Loucy (cell line): ENCODE results near the gene RDM1.

Experiments used
- H2AFZ ChIP-seq: fragments of 200-600 bp; sonication (generic); 2 replicates; pipeline ENCODE4 v1.6.0; 2016; ENCODE audit warnings: antibody characterized with exemption, mild to moderate bottlenecking, low read length, moderate library complexity
- H3F3A ChIP-seq: fragments of 200-600 bp; 2 replicates; pipeline ENCODE4 v1.6.0; 2016; ENCODE audit warnings: antibody characterized with exemption, low read depth, mild to moderate bottlenecking
- H3K27me3 ChIP-seq: fragments of 200-600 bp; sonication (generic); 2 replicates; pipeline ENCODE4 v1.6.1; 2014; ENCODE audit warnings: low read length, mild to moderate bottlenecking; ENCODE audit not compliant: insufficient read depth, poor library complexity, severe bottlenecking
- H3K36me3 ChIP-seq: fragments of 200-600 bp; sonication (generic); 2 replicates; pipeline ENCODE4 v1.6.1; 2016; ENCODE audit warnings: low read length; ENCODE audit not compliant: insufficient read depth
- H3K4me1 ChIP-seq: fragments of 200-600 bp; sonication (generic); 2 replicates; pipeline ENCODE4 v1.5.1; 2014; ENCODE audit warnings: low read length, mild to moderate bottlenecking; ENCODE audit not compliant: insufficient read depth, poor library complexity, severe bottlenecking
- H3K4me2 ChIP-seq: fragments of 200-600 bp; sonication (generic); 2 replicates; pipeline ENCODE4 v1.6.0; 2014; ENCODE audit warnings: antibody characterized with exemption, low read length, low read depth, mild to moderate bottlenecking; ENCODE audit not compliant: poor library complexity, severe bottlenecking
- H3K4me3 ChIP-seq: fragments of 200-600 bp; sonication (generic); 2 replicates; pipeline ENCODE4 v1.5.1; 2014; ENCODE audit warnings: low read length, mild to moderate bottlenecking, mixed read lengths; ENCODE audit not compliant: poor library complexity, severe bottlenecking
- H3K79me2 ChIP-seq: fragments of 200-600 bp; sonication (generic); 2 replicates; pipeline ENCODE4 v1.6.1; 2014; ENCODE audit warnings: low read length; ENCODE audit not compliant: insufficient read depth
- H3K9ac ChIP-seq: fragments of 200-600 bp; sonication (generic); 2 replicates; pipeline ENCODE4 v1.6.0; 2014; ENCODE audit warnings: mild to moderate bottlenecking, low read depth, low read length, moderate library complexity; ENCODE audit not compliant: poor library complexity, severe bottlenecking
- H3K9me2 ChIP-seq: fragments of 200-600 bp; sonication (generic); replicated peaks from 2 replicates; pipeline ENCODE4 v1.6.1; 2016; ENCODE audit warnings: low read depth, low read length, mixed read lengths
- H3K9me3 ChIP-seq: fragments of 200-600 bp; sonication (generic); 2 replicates; pipeline ENCODE4 v1.6.1; 2014; ENCODE audit warnings: mild to moderate bottlenecking, antibody characterized with exemption, low read length, low read depth; ENCODE audit not compliant: insufficient read depth
- H4K20me1 ChIP-seq: fragments of 200-600 bp; sonication (generic); 2 replicates; pipeline ENCODE4 v1.6.0; 2014; ENCODE audit warnings: antibody characterized with exemption, low read length, mild to moderate bottlenecking; ENCODE audit not compliant: insufficient read depth, poor library complexity, severe bottlenecking
- CTCF ChIP-seq: fragments of 200-600 bp; sonication (generic); conservative IDR thresholded peaks from 2 replicates; pipeline ENCODE4 v1.5.1; 2014; ENCODE audit warnings: mild to moderate bottlenecking, antibody characterized with exemption, low read length
- EZH2phosphoT487 ChIP-seq: fragments of 200-600 bp; IDR thresholded peaks from 2 replicates; pipeline ENCODE4 v1.6.1; 2018; ENCODE audit warnings: antibody characterized with exemption, mild to moderate bottlenecking, moderate library complexity, borderline replicate concordance

Gene RDM1

GRCh38 chr17:35930211-35931065 is at the start of gene RDM1:
TSS of gene RDM1 (minus strand) at chr17:35930773. CDS start at chr17:35930727, 46 bp downstream.
- Histone ChIP-seq H3K36me3 (no peaks in the 10 kb centered on the region), H3K79me2 (peaks cover 16% of the 10 kb centered on the region), H3K9ac (peak within 1 kb of the TSS; percentile 92), H2AFZ (peak within 1 kb of the TSS; percentile 93), H3K9me2 (no peaks in the 10 kb centered on the region), H3K4me2 (peak within 1 kb of the TSS; percentile 81), H3K4me3 (peak within 1 kb of the TSS; percentile 90), H3K9me3 (no peaks in the 10 kb centered on the region), H3K4me1 (peaks cover 16% of the 10 kb centered on the region), H3K27me3 (no peaks in the 10 kb centered on the region), H3F3A (no peaks in the 10 kb centered on the region), H4K20me1 (no peaks in the 10 kb centered on the region)
- TF ChIP-seq EZH2phosphoT487 (no peak), CTCF (no peak)

GRCh38 chr17:35978346-35978745 is 47.8 kb upstream of the RDM1 start:
- no peaks in the 10 kb centered on the region for H3K4me1 ChIP-seq
- no peak overlapping the region for H3K4me2 ChIP-seq

GRCh38 chr17:35977509-35977908 is 46.9 kb upstream of the RDM1 start:
- no peaks in the 10 kb centered on the region for H4K20me1 ChIP-seq
- H3K9me2 ChIP-seq, result no peaks in the 10 kb centered on the region
- no peak overlapping the region for H3K9ac ChIP-seq
- no peaks in the 10 kb centered on the region for H3K4me1 ChIP-seq
- no peak for TF ChIP-seq EZH2phosphoT487
- no peak for TF ChIP-seq CTCF
- no peaks in the 10 kb centered on the region for H3K79me2 ChIP-seq
- no peaks in the 10 kb centered on the region for H3K36me3 ChIP-seq
- H3K4me3 ChIP-seq, result no peak overlapping the region
- no peak overlapping the region for H3K4me2 ChIP-seq
- H3K9me3 ChIP-seq, result no peaks in the 10 kb centered on the region
- no peaks in the 10 kb centered on the region for H3F3A ChIP-seq
- no peaks in the 10 kb centered on the region for H3K27me3 ChIP-seq
- no peak overlapping the region for H2AFZ ChIP-seq

More at GRCh38 chr17:35978346-35978745, 47.8 kb upstream of the RDM1 start:
- Histone ChIP-seq H3K9me3 (no peaks in the 10 kb centered on the region), H3K4me3 (no peak overlapping the region), H3F3A (no peaks in the 10 kb centered on the region), H3K9ac (no peak overlapping the region), H4K20me1 (no peaks in the 10 kb centered on the region), H2AFZ (no peak overlapping the region), H3K79me2 (no peaks in the 10 kb centered on the region), H3K36me3 (no peaks in the 10 kb centered on the region), H3K27me3 (no peaks in the 10 kb centered on the region), H3K9me2 (no peaks in the 10 kb centered on the region)
- TF ChIP-seq EZH2phosphoT487, result no peak
- no peak for TF ChIP-seq CTCF
